HG02623 (cell line): ENCODE data around the gene ZDHHC14.
A peak's percentile ranks its signal among the peaks of the same experiment; 100 is the strongest.
"Not testable (repeated sequence)": the region's sequence is repeated elsewhere in the genome, so short reads cannot be mapped to it uniquely, and the experiment has no call there.

Experiments
- ATAC-seq: cut with Tn5 transposase; IDR thresholded peaks from one replicate; pipeline ENCODE4 v1.9.1; 2021; ENCODE audit warnings: moderate library complexity; ENCODE audit not compliant: unreplicated experiment

Gene ZDHHC14

GRCh38 chr6:157548635-157549467 is 167.9 kb downstream of the ZDHHC14 start:
- no peak for ATAC-seq

GRCh38 chr6:157549468-157549745 is 168.4 kb downstream of the ZDHHC14 start:
- no peak for ATAC-seq

- no peak for ATAC-seq
Measured at GRCh38 chr6:157550114-157550989, 169.4 kb downstream of the ZDHHC14 start.

GRCh38 chr6:157551041-157551832 is 170.2 kb downstream of the ZDHHC14 start:
- ATAC-seq: no peak

- no peak for ATAC-seq
Measured at GRCh38 chr6:157552081-157552747, 171.2 kb downstream of the ZDHHC14 start.

- ATAC-seq: no peak
Measured at GRCh38 chr6:157552820-157553485, 172.0 kb downstream of the ZDHHC14 start.

- ATAC-seq: no peak
Measured at GRCh38 chr6:157554747-157555146, 173.8 kb downstream of the ZDHHC14 start.

- ATAC-seq: no peak
Measured at GRCh38 chr6:157555455-157556143, 174.6 kb downstream of the ZDHHC14 start.

GRCh38 chr6:157556144-157556645 is 175.2 kb downstream of the ZDHHC14 start:
- no peak for ATAC-seq

- no peak for ATAC-seq
Measured at GRCh38 chr6:157556671-157557430, 175.9 kb downstream of the ZDHHC14 start.

GRCh38 chr6:157557559-157557958 is 176.6 kb downstream of the ZDHHC14 start:
- peak; percentile 49 for ATAC-seq

- ATAC-seq: no peak
Measured at GRCh38 chr6:157558049-157558448, 177.1 kb downstream of the ZDHHC14 start.

- no peak for ATAC-seq
Measured at GRCh38 chr6:157558487-157559200, 177.7 kb downstream of the ZDHHC14 start.

GRCh38 chr6:157559201-157559756 is 178.3 kb downstream of the ZDHHC14 start:
- ATAC-seq: no peak

- ATAC-seq: not testable (repeated sequence)
Measured at GRCh38 chr6:157560063-157560462, 179.1 kb downstream of the ZDHHC14 start.

- ATAC-seq: no peak
Measured at GRCh38 chr6:157560691-157561413, 179.9 kb downstream of the ZDHHC14 start.

GRCh38 chr6:157561414-157561790 is 180.4 kb downstream of the ZDHHC14 start:
- peak; percentile 25 for ATAC-seq
